HEK293 (cell line): ENCODE data around the gene SPTBN1.

Experiments used
- CTCF ChIA-PET: fragments of 350-600 bp; formaldehyde crosslinking; extraction: SDS; loops from one replicate; lab custom pipeline; 2021; ENCODE audit warnings: antibody characterized with exemption; lab: Yijun Ruan, JAX
- POLR2A ChIA-PET: fragments of 300-600 bp; formaldehyde crosslinking; extraction: SDS; loops from one replicate; lab custom pipeline; 2020; ENCODE audit warnings: antibody characterized with exemption, inconsistent platforms; lab: Yijun Ruan, JAX
- H3K27ac ChIP-seq: fragments of 200-500 bp; sonication (Bioruptor generic); 2 replicates; pipeline ENCODE4 v1.5.1; 2014; ENCODE audit warnings: low read depth, low read length, control low read depth, inconsistent platforms; ENCODE audit errors: extremely low read depth
- H3K36me3 ChIP-seq, 2 experiments: fragments of 200-500 bp in 1 of 2; sonication (Bioruptor generic) in 1 of 2; 1 replicate in 1 of 2; 2 replicates in 1 of 2; pipeline ENCODE4 v1.5.1; 2014 to 2017; ENCODE audit warnings: inconsistent platforms in 2 of 2, low read length in 2 of 2; ENCODE audit not compliant: control insufficient read depth in 2 of 2, insufficient read depth in 1 of 2
- H3K4me1 ChIP-seq: fragments of 200-500 bp; sonication (Bioruptor generic); 2 replicates; pipeline ENCODE4 v1.5.1; 2014; ENCODE audit warnings: mild to moderate bottlenecking, low read length, inconsistent platforms; ENCODE audit not compliant: control insufficient read depth, insufficient read depth
- H3K4me3 ChIP-seq: 2 replicates; pipeline ENCODE4 v1.5.1; 2011; ENCODE audit warnings: low read depth, mild to moderate bottlenecking, control low read depth, low read length, moderate library complexity
- H3K9me3 ChIP-seq: fragments of 200-500 bp; sonication (Bioruptor generic); 2 replicates; pipeline ENCODE4 v1.5.1; 2014; ENCODE audit warnings: low read depth, low read length, inconsistent platforms; ENCODE audit not compliant: control insufficient read depth, insufficient read depth
- OSR2 ChIP-seq: fragments of 450-650 bp; formaldehyde crosslinking; IDR thresholded peaks from 2 replicates; pipeline ENCODE4 v1.5.1; 2016; ENCODE audit warnings: missing biosample characterization, missing genetic modification characterization
- SETDB1 ChIP-seq: IDR thresholded peaks from one replicate; pipeline ENCODE4 v1.6.1; 2017; ENCODE audit warnings: mild to moderate bottlenecking, low read length, moderate library complexity, mixed read lengths; ENCODE audit not compliant: insufficient read length
- TSHZ1 ChIP-seq: fragments of 450-650 bp; formaldehyde crosslinking; IDR thresholded peaks from 2 replicates; pipeline ENCODE4 v1.5.1; 2016; ENCODE audit warnings: missing biosample characterization, missing genetic modification characterization, borderline replicate concordance
- ZBTB1 ChIP-seq: fragments of 450-650 bp; formaldehyde crosslinking; IDR thresholded peaks from 2 replicates; pipeline ENCODE4 v1.5.1; 2016; ENCODE audit warnings: missing biosample characterization, missing genetic modification characterization
- ZBTB17 ChIP-seq: fragments of 450-650 bp; formaldehyde crosslinking; IDR thresholded peaks from 2 replicates; pipeline ENCODE4 v1.5.1; 2016; ENCODE audit warnings: missing biosample characterization, missing genetic modification characterization
- ZBTB44 ChIP-seq: fragments of 450-650 bp; IDR thresholded peaks from 2 replicates; pipeline ENCODE4 v1.5.1; 2018; ENCODE audit warnings: missing biosample characterization, mild to moderate bottlenecking, missing genetic modification characterization
- ZFP37 ChIP-seq: fragments of 450-650 bp; formaldehyde crosslinking; IDR thresholded peaks from 2 replicates; pipeline ENCODE4 v1.5.1; 2016; ENCODE audit warnings: missing biosample characterization, missing genetic modification characterization
- ZNF133 ChIP-seq: fragments of 450-650 bp; formaldehyde crosslinking; IDR thresholded peaks from 2 replicates; pipeline ENCODE4 v1.5.1; 2016; ENCODE audit warnings: missing biosample characterization, missing genetic modification characterization
- ZNF184 ChIP-seq: fragments of 450-650 bp; IDR thresholded peaks from 2 replicates; pipeline ENCODE4 v1.5.1; 2018; ENCODE audit warnings: missing biosample characterization, mild to moderate bottlenecking, missing genetic modification characterization
- ZNF311 ChIP-seq: fragments of 450-650 bp; formaldehyde crosslinking; IDR thresholded peaks from 2 replicates; pipeline ENCODE4 v1.5.1; 2017; ENCODE audit warnings: missing biosample characterization, missing genetic modification characterization, borderline replicate concordance
- ZNF473 ChIP-seq: fragments of 450-650 bp; formaldehyde crosslinking; IDR thresholded peaks from 2 replicates; pipeline ENCODE4 v1.5.1; 2017; ENCODE audit warnings: missing biosample characterization, missing genetic modification characterization
- ZNF580 ChIP-seq: fragments of 450-650 bp; formaldehyde crosslinking; IDR thresholded peaks from 2 replicates; pipeline ENCODE4 v1.5.1; 2016; ENCODE audit warnings: missing biosample characterization, missing genetic modification characterization
- ZNF626 ChIP-seq: fragments of 450-650 bp; sonication (Bioruptor Pico); formaldehyde crosslinking; IDR thresholded peaks from 2 replicates; pipeline ENCODE4 v1.5.1; 2018; ENCODE audit warnings: missing biosample characterization, missing genetic modification characterization, inconsistent platforms
- ZNF639 ChIP-seq: fragments of 450-650 bp; formaldehyde crosslinking; IDR thresholded peaks from 2 replicates; pipeline ENCODE4 v1.5.1; 2016; ENCODE audit warnings: missing biosample characterization, missing genetic modification characterization
- ZNF645 ChIP-seq: fragments of 450-650 bp; formaldehyde crosslinking; IDR thresholded peaks from 2 replicates; pipeline ENCODE4; 2016; ENCODE audit warnings: missing biosample characterization, missing genetic modification characterization
- ZNF704 ChIP-seq: fragments of 450-650 bp; formaldehyde crosslinking; IDR thresholded peaks from 2 replicates; pipeline ENCODE4 v1.5.1; 2016; ENCODE audit warnings: missing biosample characterization, missing genetic modification characterization

Gene SPTBN1

GRCh38 chr2:54589038-54589339 is 132.9 kb downstream of the SPTBN1 start:
- ChIA-PET POLR2A (no interaction called here), CTCF (no interaction called here)
- Histone ChIP-seq H3K36me3 (no peaks in the 10 kb centered on the region; a peak in 1 of 3 replicates), H3K9me3 (no peaks in the 10 kb centered on the region), H3K4me3 (no peak overlapping the region), H3K4me1 (peaks cover 41% of the 10 kb centered on the region), H3K27ac (no peak overlapping the region)
- TF ChIP-seq ZNF626 (tag by site-specific recombination) = no peak
- TF ChIP-seq ZNF311 (tag by site-specific recombination) = no peak
- TF ChIP-seq OSR2 (tag by site-specific recombination) = no peak
- no peak for TF ChIP-seq TSHZ1 (tag by site-specific recombination)

GRCh38 chr2:54589340-54590215 is 133.5 kb downstream of the SPTBN1 start:
- no peak overlapping the region for H3K27ac ChIP-seq
- POLR2A ChIA-PET = no interaction called here
- CTCF ChIA-PET = no interaction called here
- H3K4me3 ChIP-seq = no peak overlapping the region
- peaks cover 36% of the 10 kb centered on the region for H3K4me1 ChIP-seq
- TF ChIP-seq ZBTB1 (no peak), ZBTB17 (tag by site-specific recombination) (no peak), ZNF704 (tag by site-specific recombination) (no peak), ZNF639 (tag by site-specific recombination) (no peak), ZNF184 (tag by site-specific recombination) (no peak)
- TF ChIP-seq, all 188 proteins: peak for 0
- Histone ChIP-seq H3K9me3 (no peaks in the 10 kb centered on the region), H3K36me3 (no peaks in the 10 kb centered on the region; a peak in 1 of 3 replicates)

GRCh38 chr2:54590216-54591120 is 134.3 kb downstream of the SPTBN1 start:
- Histone ChIP-seq H3K27ac (no peak overlapping the region), H3K36me3 (no peaks in the 10 kb centered on the region; a peak in 1 of 3 replicates), H3K4me3 (no peak overlapping the region), H3K4me1 (peaks cover 28% of the 10 kb centered on the region), H3K9me3 (no peaks in the 10 kb centered on the region)
- CTCF ChIA-PET = no interaction called here
- no peak for TF ChIP-seq ZNF133 (tag by site-specific recombination)
- no peak for TF ChIP-seq SETDB1
- TF ChIP-seq ZBTB44 = no peak
- no peak for TF ChIP-seq ZNF580 (tag by site-specific recombination)
- TF ChIP-seq ZFP37 (tag by site-specific recombination) = no peak
- no peak for TF ChIP-seq ZNF645
- TF ChIP-seq OSR2 (tag by site-specific recombination) = no peak
- TF ChIP-seq ZNF473 = no peak
- no peak for TF ChIP-seq ZNF626 (tag by site-specific recombination)
- TF ChIP-seq, all 188 proteins: peak for 0
- POLR2A ChIA-PET = no interaction called here
